PC-9 (cell line): ENCODE measurements around the gene ST8SIA2.

Experiments used
- CTCF ChIP-seq: fragments of 200-600 bp; sonication (generic); conservative IDR thresholded peaks from 2 replicates; pipeline ENCODE4 v1.6.1; 2017; ENCODE audit warnings: mixed run types, antibody characterized with exemption, mild to moderate bottlenecking, moderate library complexity
- EZH2 ChIP-seq: fragments of 200-600 bp; sonication (generic); IDR thresholded peaks from 2 replicates; pipeline ENCODE4 v1.8.0; 2017; ENCODE audit warnings: antibody characterized with exemption, low read depth

- TF ChIP-seq EZH2 (no peak), CTCF (no peak)
Measured at GRCh38 chr15:92463826-92464225, 70.1 kb downstream of the ST8SIA2 start.
